Measurements from ENCODE around the gene LASP1.

GRCh38 chr17:38921756-38922411 lies 52.0 kb downstream of the LASP1 start:
- TF ChIP-seq CTCF (IDR thresholded peaks at IDR 0.05) (no peak), POLR2AphosphoS5 (IDR thresholded peaks at IDR 0.05) (no peak)
